MM.1S (cell line): ENCODE results near the gene PYGB.
A peak's percentile ranks its signal among the peaks of the same experiment; 100 is the strongest.

Experiments used
- CTCF ChIP-seq: fragments of 300-600 bp; sonication (generic); IDR thresholded peaks from 2 replicates; pipeline ENCODE4 v1.5.1; 2016; ENCODE audit warnings: antibody characterized with exemption, low read length, mixed read lengths
- EZH2 ChIP-seq: fragments of 300-600 bp; sonication (generic); optimal IDR thresholded peaks from 2 replicates; pipeline ENCODE3; 2017; ENCODE audit warnings: low read depth, mild to moderate bottlenecking, antibody characterized with exemption, low read length, mixed read lengths
- EZH2phosphoT487 ChIP-seq: fragments of 300-600 bp; sonication (generic); IDR thresholded peaks from 2 replicates; pipeline ENCODE4 v1.6.1; 2018; ENCODE audit warnings: antibody characterized with exemption, low read length

DNA sequence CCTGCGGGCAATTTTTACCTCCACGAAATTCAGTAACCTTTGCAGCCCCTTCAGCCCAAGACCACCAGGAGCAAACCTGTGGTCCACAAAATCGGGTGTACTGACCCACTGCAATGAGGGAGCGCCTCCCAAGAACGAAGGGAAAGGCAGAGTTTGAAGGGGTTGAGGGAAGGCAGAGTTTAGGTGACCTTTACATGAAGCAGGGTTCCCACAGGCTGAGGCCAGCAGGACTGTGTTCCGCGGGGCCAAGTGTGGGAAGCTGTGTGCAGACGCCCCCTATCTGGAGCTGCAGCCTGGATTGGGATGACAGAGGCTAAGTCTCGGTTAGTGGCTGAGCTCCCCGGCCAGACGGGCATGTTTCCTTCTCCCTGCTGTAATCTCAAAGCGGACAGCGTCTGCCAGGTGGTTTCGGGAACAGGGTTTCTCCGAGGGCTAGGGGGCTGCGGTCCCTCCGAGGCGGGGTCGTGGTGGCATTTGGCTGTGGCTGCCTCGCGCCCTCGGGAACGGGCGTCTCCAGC lies 826 bp upstream of the PYGB start:
- TF ChIP-seq CTCF (peak; percentile 29), EZH2 (no peak), EZH2phosphoT487 (no peak)
